Endothelial cell (in vitro differentiated cells): ENCODE data around the gene ASCL2. TPM values are rescaled to one million over a fixed set of nuclear protein-coding genes. Genes with fewer than 3 reads are reported as not detected.

Experiments used
- DNase-seq: peaks from one replicate; pipeline ENCODE4 v3.0.0; 2021; ENCODE audit warnings: low spot score
- H3K27ac Mint-ChIP-seq: one replicate; pipeline ENCODE4 v1.8.0; 2021; ENCODE audit warnings: mixed read lengths, inconsistent platforms; ENCODE audit not compliant: unreplicated experiment
- H3K27me3 Mint-ChIP-seq: one replicate; pipeline ENCODE4 v1.8.0; 2021; ENCODE audit warnings: mild to moderate bottlenecking, moderate library complexity, mixed read lengths, inconsistent platforms; ENCODE audit not compliant: unreplicated experiment
- H3K36me3 Mint-ChIP-seq: one replicate; pipeline ENCODE4 v1.8.0; 2021; ENCODE audit warnings: mild to moderate bottlenecking, low read depth, mixed read lengths, inconsistent platforms; ENCODE audit not compliant: unreplicated experiment
- H3K4me1 Mint-ChIP-seq: one replicate; pipeline ENCODE4 v1.8.0; 2021; ENCODE audit warnings: mild to moderate bottlenecking, mixed read lengths, inconsistent platforms; ENCODE audit not compliant: unreplicated experiment
- H3K4me3 Mint-ChIP-seq: one replicate; pipeline ENCODE4 v1.8.0; 2021; ENCODE audit warnings: mild to moderate bottlenecking, mixed read lengths, inconsistent platforms; ENCODE audit not compliant: unreplicated experiment
- H3K9me3 Mint-ChIP-seq: one replicate; pipeline ENCODE4 v1.8.0; 2021; ENCODE audit warnings: mixed read lengths, inconsistent platforms; ENCODE audit not compliant: unreplicated experiment
- total RNA-seq: library from RNA; stranded (reverse); fragmentation: NEBNext Ultra II Directional; extraction: Animal tissue kit (Norgen Biotek cat#: 25700); gene quantifications from one replicate; pipeline ENCODE4 v1.2.1, GENCODE V29; 2021; ENCODE audit not compliant: unreplicated experiment
- TF ChIP-seq, protein P1 (sequence below): fragments of 200-600 bp; sonication (generic); IDR thresholded peaks from one replicate; pipeline ENCODE4 v1.5.0; 2021; ENCODE audit warnings: antibody characterized with exemption; ENCODE audit not compliant: unreplicated experiment

Gene ASCL2
- total RNA-seq, 1 donor from 2014 or later, result not detected

DNA sequence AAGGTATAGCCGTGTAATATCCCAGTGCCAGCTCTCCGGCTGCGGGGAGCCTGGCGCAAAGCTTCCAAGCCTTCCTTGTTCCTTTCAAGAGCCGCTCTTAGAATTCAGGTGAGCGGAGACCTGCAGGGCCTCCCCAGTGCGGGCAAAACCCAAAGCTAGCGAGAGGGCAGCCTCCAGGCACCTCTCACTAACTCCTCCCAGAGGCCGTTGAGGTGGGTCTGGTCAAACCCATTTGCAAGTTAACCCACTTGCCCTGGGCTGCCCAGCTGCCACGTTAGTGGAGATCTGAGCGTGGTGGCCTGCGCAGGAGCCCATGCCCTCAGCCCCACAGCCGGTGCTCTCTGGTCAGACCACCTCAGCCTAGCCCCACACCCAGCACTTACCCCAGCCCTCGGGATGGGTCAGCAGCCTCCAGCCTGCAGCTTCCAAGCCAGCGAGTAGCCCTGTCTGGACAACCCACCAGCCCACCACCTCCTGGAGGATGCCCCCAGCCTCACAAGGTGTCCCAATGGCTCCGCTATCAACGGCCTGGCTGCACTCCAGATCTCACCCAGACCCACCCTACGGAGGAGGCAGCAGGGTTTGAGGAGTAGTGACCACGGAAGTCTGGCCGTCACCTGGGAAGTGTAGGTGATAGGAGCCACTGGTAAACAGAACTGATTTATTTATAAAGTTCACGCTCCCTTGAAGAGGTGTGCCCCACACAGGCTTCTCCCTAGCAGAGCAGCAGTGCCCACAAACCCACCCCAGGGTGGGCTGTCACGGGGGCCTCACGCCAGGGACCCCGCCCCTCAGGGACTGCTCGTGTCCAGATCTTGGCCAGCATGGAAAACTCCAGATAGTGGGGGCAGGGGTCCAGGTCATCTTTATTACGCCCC, 2.3 kb downstream of the ASCL2 start:
- H3K27ac Mint-ChIP-seq, result no peak overlapping the region
- H3K36me3 Mint-ChIP-seq, result no peaks in the 10 kb centered on the region
- no peaks in the 10 kb centered on the region for H3K9me3 Mint-ChIP-seq
- TF ChIP-seq, protein P1, sequence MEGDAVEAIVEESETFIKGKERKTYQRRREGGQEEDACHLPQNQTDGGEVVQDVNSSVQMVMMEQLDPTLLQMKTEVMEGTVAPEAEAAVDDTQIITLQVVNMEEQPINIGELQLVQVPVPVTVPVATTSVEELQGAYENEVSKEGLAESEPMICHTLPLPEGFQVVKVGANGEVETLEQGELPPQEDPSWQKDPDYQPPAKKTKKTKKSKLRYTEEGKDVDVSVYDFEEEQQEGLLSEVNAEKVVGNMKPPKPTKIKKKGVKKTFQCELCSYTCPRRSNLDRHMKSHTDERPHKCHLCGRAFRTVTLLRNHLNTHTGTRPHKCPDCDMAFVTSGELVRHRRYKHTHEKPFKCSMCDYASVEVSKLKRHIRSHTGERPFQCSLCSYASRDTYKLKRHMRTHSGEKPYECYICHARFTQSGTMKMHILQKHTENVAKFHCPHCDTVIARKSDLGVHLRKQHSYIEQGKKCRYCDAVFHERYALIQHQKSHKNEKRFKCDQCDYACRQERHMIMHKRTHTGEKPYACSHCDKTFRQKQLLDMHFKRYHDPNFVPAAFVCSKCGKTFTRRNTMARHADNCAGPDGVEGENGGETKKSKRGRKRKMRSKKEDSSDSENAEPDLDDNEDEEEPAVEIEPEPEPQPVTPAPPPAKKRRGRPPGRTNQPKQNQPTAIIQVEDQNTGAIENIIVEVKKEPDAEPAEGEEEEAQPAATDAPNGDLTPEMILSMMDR, result no peak
- H3K4me3 Mint-ChIP-seq, result no peak overlapping the region
- DNase-seq, result no peak
- H3K4me1 Mint-ChIP-seq, result peaks cover 3% of the 10 kb centered on the region
- peaks cover 17% of the 10 kb centered on the region for H3K27me3 Mint-ChIP-seq

DNA sequence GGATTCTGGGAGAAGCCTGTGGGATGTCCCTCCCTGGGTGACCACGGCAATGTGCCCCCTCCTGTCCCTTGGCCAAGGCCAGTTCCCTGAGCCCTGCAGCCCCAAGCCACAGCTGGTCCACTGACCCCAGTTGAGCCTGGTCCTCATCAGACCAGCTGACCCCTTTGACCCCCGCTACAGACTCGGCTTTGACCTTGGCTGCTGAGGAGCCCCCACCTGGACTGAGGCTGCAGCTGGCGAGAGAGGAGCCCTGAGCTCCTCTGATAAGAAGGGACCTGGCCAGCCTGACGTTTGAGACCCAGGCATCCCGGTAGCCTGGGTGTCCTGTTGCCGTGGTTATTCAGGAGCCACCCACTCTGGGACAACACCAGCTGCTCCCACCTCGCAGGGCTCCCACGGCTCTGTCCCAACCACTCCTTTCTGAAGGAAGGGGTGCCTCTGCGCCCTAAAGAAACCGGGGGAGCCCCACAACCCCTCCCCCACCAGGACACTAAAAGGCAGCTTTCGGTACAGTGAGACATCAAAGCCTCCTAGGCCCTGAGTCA, 3.0 kb downstream of the ASCL2 start:
- Mint-ChIP-seq H3K4me1 (peaks cover 3% of the 10 kb centered on the region), H3K9me3 (no peaks in the 10 kb centered on the region), H3K27ac (no peak overlapping the region), H3K27me3 (peaks cover 16% of the 10 kb centered on the region), H3K36me3 (no peaks in the 10 kb centered on the region), H3K4me3 (no peak overlapping the region)
- TF ChIP-seq, protein P1, result no peak
- DNase-seq, result no peak

GRCh38 chr11:2266586-2267305, 3.6 kb downstream of the ASCL2 start:
- H3K27me3 Mint-ChIP-seq, result peaks cover 17% of the 10 kb centered on the region
- TF ChIP-seq, protein P1, result no peak
- H3K27ac Mint-ChIP-seq, result no peak overlapping the region
- H3K4me1 Mint-ChIP-seq, result peaks cover 3% of the 10 kb centered on the region
- no peaks in the 10 kb centered on the region for H3K36me3 Mint-ChIP-seq
- no peak for DNase-seq
- H3K4me3 Mint-ChIP-seq, result no peak overlapping the region
- H3K9me3 Mint-ChIP-seq, result no peaks in the 10 kb centered on the region

DNA sequence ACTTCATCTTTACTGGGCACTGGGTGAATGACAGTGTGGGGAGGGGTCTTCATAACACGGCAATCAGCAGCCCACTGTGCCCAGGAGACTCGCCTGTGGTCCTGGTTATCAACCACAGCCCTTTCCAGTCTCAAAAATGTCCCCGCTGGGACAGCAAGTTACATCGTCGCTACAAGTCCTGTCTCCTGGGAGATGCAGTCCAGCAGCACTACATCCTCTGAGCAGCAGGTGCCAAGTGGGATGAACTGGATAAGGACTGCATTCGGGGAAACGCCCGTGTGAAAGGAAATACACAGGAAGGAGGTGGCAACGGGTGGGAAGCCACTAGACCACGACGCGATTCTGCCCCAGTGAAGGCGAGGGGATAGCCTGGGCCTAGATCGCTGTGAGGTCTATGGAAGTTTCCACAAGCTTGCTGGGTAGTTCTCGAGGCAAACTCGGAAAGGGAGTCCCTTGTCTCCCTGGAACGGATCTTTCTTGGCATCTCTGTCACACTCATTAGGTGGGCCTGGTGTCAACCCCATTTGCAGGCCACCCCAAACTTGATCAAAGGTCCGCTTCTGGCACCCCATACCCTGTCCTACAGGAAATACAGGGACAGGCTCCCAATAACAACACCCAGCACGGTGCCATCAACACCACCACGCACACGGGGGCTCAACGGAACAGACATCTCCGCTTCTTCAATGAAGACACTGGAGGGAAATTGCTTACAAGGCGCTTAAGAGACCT, 4.4 kb downstream of the ASCL2 start:
- peaks cover 14% of the 10 kb centered on the region for H3K27me3 Mint-ChIP-seq
- H3K36me3 Mint-ChIP-seq, result no peaks in the 10 kb centered on the region
- no peak overlapping the region for H3K4me3 Mint-ChIP-seq
- no peak overlapping the region for H3K27ac Mint-ChIP-seq
- no peak for DNase-seq
- TF ChIP-seq, protein P1, result no peak
- peaks cover 3% of the 10 kb centered on the region for H3K4me1 Mint-ChIP-seq
- no peaks in the 10 kb centered on the region for H3K9me3 Mint-ChIP-seq
